HepG2 (cell line): Measurements from ENCODE around the gene PRDM11.

ENCODE experiments used
- CBFB ChIP-seq: sonication (generic); formaldehyde crosslinking; IDR thresholded peaks from 2 replicates; pipeline ENCODE4 v1.4.0; 2020; ENCODE audit warnings: missing genetic modification reagents
- CREM ChIP-seq, 2 experiments: sonication (generic) in 1 of 2; formaldehyde crosslinking in 1 of 2; IDR thresholded peaks; 2 replicates each; pipeline versions ENCODE4 v1.4.0 to v1.6.1; 2016 to 2020; ENCODE audit warnings: antibody characterized with exemption in 1 of 2, mild to moderate bottlenecking in 1 of 2, missing genetic modification reagents in 1 of 2
- EP300 ChIP-seq, 3 experiments: sonication (generic) in 1 of 3; formaldehyde crosslinking in 1 of 3; IDR thresholded peaks; 2 replicates each; pipeline versions ENCODE4 v1.5.1 to v1.6.1; 2011 to 2020; ENCODE audit warnings: low read depth in 2 of 3, low read length in 2 of 3, borderline replicate concordance in 1 of 3, improper control_type of control experiment in 1 of 3, mild to moderate bottlenecking in 1 of 3, missing genetic modification reagents in 1 of 3, moderate library complexity in 1 of 3
- PHF8 ChIP-seq: sonication (generic); formaldehyde crosslinking; IDR thresholded peaks from 2 replicates; pipeline ENCODE4 v1.5.0; 2020; ENCODE audit warnings: missing genetic modification reagents
- PTBP1 ChIP-seq: fragments of 200-400 bp; formaldehyde crosslinking; IDR thresholded peaks from 2 replicates; pipeline ENCODE4 v1.6.1; 2018; ENCODE audit warnings: low read length, low read depth; ENCODE audit not compliant: poor library complexity, severe bottlenecking
- RFX5 ChIP-seq: IDR thresholded peaks from 2 replicates; pipeline ENCODE4 v1.6.1; 2011; ENCODE audit warnings: low read depth, low read length, improper control_type of control experiment
- ZFX ChIP-seq: sonication (generic); formaldehyde crosslinking; IDR thresholded peaks from 2 replicates; pipeline ENCODE4 v1.4.0; 2020; ENCODE audit warnings: mild to moderate bottlenecking, low read depth, missing genetic modification reagents, moderate library complexity
- ZNF3 ChIP-seq: IDR thresholded peaks from 2 replicates; pipeline ENCODE4 v1.7.0; 2017; ENCODE audit warnings: inconsistent platforms
- ZNF615 ChIP-seq: sonication (generic); formaldehyde crosslinking; IDR thresholded peaks from 2 replicates; pipeline ENCODE4 v1.5.0; 2020; ENCODE audit warnings: mild to moderate bottlenecking, missing genetic modification reagents, borderline replicate concordance
- TF ChIP-seq, protein P1 (sequence below): sonication (generic); formaldehyde crosslinking; IDR thresholded peaks from 2 replicates; pipeline ENCODE4 v1.5.0; 2020; ENCODE audit warnings: mild to moderate bottlenecking, missing genetic modification reagents, moderate library complexity

DNA sequence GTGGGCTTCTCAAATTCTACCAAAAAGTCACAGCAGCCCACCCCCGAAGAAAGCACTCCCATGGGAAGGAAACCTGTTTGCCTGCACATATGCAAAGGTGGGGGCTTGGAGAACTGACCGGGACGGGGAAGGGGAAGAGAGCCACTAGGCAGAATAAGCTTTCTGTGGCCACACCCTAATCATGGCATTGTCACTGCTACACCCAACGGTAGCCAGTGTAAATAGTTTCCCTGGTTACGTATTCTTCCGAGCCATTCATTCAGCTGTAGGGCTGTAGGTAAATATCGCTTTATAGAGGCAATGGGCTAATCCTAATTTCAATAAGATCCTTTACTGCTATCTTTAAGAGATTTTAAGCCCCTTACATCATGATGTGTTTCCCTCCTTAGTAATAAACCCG is 61.7 kb downstream of the PRDM11 start:
- TF ChIP-seq RFX5 (no peak), EP300 (IDR thresholded peaks at IDR 0.05; ENCODE audit: low read depth in 2 of 2, low read length in 2 of 2) (no peak), EP300 (CRISPR knock-in tag; IDR thresholded peaks at IDR 0.05; ENCODE audit: borderline replicate concordance) (no peak), PHF8 (CRISPR knock-in tag) (no peak), ZFX (CRISPR knock-in tag) (no peak), CBFB (no peak), CREM (IDR thresholded peaks at IDR 0.05) (no peak), CREM (CRISPR knock-in tag; IDR thresholded peaks at IDR 0.05) (no peak), ZNF615 (CRISPR knock-in tag) (no peak), PTBP1 (no peak), ZNF3 (CRISPR knock-in tag) (no peak)
- TF ChIP-seq, protein P1, sequence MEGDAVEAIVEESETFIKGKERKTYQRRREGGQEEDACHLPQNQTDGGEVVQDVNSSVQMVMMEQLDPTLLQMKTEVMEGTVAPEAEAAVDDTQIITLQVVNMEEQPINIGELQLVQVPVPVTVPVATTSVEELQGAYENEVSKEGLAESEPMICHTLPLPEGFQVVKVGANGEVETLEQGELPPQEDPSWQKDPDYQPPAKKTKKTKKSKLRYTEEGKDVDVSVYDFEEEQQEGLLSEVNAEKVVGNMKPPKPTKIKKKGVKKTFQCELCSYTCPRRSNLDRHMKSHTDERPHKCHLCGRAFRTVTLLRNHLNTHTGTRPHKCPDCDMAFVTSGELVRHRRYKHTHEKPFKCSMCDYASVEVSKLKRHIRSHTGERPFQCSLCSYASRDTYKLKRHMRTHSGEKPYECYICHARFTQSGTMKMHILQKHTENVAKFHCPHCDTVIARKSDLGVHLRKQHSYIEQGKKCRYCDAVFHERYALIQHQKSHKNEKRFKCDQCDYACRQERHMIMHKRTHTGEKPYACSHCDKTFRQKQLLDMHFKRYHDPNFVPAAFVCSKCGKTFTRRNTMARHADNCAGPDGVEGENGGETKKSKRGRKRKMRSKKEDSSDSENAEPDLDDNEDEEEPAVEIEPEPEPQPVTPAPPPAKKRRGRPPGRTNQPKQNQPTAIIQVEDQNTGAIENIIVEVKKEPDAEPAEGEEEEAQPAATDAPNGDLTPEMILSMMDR (CRISPR knock-in tag), result no peak
